Measurements from ENCODE around the gene TRPM2.

- no peak for TF ChIP-seq CTCF (IDR thresholded peaks at IDR 0.05)
- TF ChIP-seq POLR2A (IDR thresholded peaks at IDR 0.05), result no peak
These were observed 28.5 kb downstream of the TRPM2 start for GRCh38 chr21:44381874-44382273.

All from Peyer's patch (tissue), 4 donors.